HK-2 (cell line): ENCODE data around the gene DCHS2.

Experiments
- DNase-seq: peaks from one replicate; pipeline ENCODE4 v3.0.0-alpha.2; 2018; ENCODE audit not compliant: unreplicated experiment

Gene DCHS2

GRCh38 chr4:154489558-154490233 lies 1.9 kb downstream of the DCHS2 start:
- DNase-seq, result no peak

GRCh38 chr4:154487145-154487544 lies 4.5 kb downstream of the DCHS2 start:
- DNase-seq, result no peak

GRCh38 chr4:154485127-154485773 lies 6.3 kb downstream of the DCHS2 start:
- DNase-seq, result no peak

- DNase-seq, result no peak
These were observed 13.1 kb downstream of the DCHS2 start for GRCh38 chr4:154478547-154478946.

- DNase-seq, result no peak
These were observed 13.5 kb downstream of the DCHS2 start for GRCh38 chr4:154478128-154478527.

DNA sequence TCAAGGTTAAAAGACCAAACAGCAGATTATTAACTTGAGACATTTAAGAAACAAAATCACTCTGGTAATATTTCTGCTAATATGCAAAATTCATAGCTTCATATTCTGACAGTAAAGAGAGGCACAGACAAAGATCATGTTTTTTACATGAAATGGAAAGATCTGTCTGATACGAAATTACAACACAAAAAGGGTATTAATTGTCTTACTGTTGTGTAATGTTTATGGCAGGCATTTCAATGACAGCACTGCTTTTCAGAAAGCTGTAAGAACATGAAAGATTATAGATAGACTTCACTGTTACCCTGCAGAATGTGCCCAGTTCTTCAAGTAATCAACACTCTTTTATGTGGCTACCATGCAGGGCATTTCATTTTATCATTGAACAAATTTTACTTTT lies 15.4 kb downstream of the DCHS2 start:
- no peak for DNase-seq

- no peak for DNase-seq
These were observed 15.8 kb downstream of the DCHS2 start for GRCh38 chr4:154475820-154476219.

DNA sequence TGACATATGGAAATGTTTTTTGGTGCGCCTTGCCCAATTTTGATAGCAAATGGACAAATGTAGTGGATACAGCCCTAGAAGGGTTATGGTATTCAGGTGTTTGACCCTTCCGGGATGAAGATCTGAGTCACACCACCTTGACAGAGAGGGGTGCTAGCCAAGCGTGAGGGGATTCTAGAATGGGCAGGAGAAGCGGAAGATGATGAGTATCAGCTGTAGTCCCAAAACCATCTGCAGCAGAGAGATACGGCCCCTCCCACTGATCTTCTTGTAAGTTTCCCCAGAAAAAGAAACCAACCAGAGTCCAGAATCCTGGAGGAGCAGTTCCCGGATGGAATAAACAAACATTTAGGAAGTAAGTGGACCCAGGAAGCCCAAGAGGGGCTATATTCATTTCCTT lies 18.1 kb downstream of the DCHS2 start:
- no peak for DNase-seq

GRCh38 chr4:154472858-154473257 lies 18.7 kb downstream of the DCHS2 start:
- DNase-seq, result no peak

DNA sequence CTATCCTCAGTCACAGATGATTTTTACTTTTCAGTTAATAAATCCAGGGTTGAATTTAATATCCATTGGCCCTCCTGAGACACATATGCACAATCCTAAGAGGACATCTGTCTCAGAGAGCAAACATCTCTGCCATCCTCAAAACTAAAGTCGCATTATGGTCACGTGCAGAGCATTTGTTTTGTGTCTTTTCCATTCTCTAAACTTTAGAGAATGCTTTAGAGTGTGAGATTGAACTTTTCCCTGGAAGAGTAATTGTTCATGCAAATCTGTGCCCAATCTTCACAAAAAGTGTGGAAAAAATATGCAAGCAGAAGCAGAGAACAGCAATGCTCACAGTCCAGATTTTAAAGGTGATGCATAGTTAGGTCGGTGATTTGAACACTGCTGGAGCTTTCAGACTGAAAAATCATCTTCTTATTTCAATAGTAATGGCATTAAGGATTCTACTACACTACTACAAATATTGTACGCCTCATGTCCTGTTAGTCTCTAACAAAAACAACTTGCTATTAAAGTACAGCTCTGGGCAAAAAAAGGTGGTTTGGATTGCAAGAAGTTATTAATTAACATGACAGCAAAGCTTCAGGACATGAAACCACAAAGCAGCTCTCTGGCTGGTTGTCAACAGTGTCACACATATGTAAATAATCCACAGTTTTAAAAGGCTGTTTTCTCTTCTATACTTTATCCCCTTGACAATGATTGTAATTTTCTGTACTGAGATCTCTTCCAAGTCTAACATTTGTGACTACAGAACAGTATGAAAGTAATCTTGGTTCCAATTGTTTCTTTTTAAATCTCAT lies 19.9 kb downstream of the DCHS2 start:
- DNase-seq, result no peak

GRCh38 chr4:154471032-154471431 lies 20.6 kb downstream of the DCHS2 start:
- DNase-seq, result no peak

GRCh38 chr4:154467886-154468285 lies 23.7 kb downstream of the DCHS2 start:
- no peak for DNase-seq

DNA sequence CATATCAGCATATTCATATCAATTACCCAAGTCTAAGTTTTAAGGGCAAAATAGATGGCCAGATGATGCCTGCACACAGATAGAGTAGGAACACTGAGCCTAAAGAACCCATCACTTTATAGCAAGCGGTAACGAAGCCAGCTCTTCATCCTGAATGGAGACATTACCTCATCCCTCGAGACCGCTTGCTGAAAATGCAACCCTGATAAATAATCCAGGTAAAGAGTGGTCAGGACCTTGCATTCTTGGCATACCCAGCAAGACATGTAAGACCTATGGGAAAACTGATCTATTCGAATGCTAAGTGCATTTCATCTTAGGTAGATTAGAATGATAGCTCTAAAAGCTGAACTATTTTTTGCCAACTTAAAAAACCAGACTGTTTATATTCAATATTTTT lies 25.3 kb downstream of the DCHS2 start:
- DNase-seq, result no peak

GRCh38 chr4:154465085-154465484 lies 26.5 kb downstream of the DCHS2 start:
- no peak for DNase-seq

DNA sequence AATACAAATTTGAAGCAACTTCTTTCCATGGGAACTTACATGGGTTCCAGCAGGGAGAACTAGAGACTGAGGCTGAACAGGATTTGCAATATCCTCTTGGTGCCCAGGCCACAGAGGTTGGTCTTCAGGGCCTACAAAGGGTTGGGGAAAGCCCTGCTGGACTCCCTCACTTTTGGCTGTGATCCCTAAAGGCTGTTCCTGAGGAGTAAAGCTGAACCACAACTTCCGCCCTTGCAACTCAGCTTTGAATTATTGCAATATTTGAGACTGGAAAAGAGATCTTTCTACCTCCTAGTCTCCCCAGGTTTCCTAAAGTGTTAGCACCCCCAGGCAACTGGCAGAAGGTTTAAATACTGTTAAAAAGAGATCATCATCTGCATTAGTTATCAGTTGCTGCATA lies 26.9 kb downstream of the DCHS2 start:
- DNase-seq, result no peak

DNA sequence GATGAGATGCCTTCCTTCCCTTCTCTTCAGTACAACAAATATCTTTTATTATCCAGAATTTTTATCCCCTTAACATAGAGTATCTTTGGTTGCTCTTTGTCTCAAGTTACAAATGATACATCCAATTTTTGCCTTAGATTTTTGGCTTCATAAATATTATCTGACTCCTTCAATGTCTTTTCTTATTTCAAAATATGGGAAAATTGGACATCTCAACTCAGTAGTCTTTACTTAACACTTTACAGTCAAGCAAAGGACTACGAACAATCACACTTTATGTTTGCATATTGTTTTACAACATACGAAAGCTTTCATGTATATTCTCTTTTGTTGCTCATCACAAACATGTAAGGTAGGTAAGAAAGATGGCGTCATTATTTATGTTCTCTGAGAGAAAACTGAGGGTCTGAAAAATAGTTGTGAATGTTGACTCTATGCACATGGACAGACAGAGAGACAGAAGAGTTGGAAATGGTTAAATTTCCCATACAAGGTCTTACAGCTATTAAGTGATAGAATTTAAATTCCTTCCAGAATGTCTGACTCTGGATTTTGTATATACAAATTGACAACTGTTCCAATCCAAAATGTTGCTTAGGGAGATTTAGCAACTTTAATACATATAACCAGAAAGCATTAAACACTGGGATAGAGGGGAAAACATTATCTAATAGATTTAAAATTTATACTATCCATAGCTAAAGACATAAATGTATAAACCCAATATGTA lies 29.4 kb downstream of the DCHS2 start:
- DNase-seq, result no peak

- DNase-seq, result no peak
These were observed 34.1 kb downstream of the DCHS2 start for GRCh38 chr4:154457471-154457870.

DNA sequence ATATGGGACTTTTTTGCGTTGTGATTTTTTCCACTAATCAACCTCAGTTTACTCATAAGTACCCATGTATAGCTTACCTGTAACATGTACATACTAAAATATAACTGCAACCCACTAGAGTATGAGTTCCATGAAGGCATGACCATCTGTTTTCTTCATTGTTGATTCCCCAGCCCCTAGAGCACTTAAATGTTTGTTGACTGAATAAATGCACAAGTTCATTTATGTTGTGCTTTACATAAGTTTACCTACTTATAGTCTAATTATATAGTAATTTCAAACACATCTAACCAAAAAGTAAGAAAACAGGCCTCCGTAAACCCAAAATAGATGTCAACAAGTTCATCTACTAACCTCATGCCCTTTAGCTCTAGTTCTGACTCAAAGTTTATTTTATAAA lies 34.7 kb downstream of the DCHS2 start:
- DNase-seq, result no peak

DNA sequence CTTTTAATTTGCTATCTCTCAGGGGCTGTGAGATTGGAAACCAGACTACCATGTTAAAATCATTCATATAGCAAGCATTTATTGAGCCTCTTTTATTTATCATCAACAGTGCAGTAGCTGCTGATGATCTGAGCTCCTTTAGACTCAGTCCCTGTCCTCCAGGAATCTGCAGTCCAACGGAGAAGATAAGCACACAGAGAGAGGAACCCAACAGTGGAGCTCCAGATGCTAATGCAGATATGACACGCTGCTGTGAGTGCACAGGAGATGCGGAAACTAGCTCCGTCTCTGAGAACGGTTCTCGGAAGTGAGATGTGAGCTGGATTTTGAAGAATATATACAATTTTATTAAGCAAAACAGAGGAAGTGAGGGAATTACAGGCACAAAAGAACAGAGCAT lies 35.4 kb downstream of the DCHS2 start:
- DNase-seq, result no peak

DNA sequence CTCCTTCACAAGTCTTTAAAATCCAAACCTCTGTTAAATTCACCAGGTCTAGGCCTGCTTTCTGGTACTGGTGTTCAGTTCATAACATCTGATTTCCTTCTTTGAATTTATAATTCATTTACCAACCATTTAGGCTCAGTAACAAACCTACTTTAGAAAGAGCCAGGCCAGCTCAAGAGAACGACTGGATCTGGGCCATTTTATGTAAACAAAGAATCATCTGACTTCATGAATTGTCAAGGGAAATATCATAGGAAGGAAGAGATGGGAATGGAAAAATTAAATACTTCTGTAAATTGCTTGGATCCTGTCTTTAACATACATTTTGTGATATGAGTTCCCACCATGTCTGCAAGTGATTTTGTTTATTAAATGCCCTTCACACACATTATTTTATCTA lies 36.5 kb downstream of the DCHS2 start:
- DNase-seq, result no peak

GRCh38 chr4:154454710-154455109 lies 36.9 kb downstream of the DCHS2 start:
- DNase-seq, result no peak

DNA sequence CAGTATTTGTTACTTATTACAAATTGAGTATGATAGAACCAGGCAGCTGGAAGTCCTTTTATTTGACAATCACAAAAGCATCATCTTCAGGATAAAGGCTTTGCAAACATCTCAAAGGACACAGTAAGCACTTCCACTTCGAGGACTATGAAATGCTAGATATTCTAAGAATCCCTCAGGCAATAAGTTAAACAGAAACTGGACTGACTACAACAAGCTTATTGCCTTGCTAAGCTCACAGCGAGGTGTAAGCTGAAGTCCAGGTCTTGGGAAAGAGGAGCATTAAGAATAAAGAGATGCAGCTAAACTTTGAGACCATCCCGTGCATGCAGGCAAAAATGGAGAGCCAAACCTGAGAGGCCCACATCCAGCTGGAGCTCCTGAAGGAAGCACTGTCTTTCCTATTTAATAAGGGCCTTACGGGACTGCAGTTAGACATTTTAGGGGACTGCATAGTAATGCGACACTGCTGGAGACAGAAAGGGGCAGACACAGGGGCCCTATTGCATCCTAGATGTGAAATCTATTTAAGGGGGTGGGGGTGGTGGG lies 38.7 kb downstream of the DCHS2 start:
- DNase-seq, result no peak
